Measurements from ENCODE around the gene CD22.
"Not testable (repeated sequence)": the region's sequence is repeated elsewhere in the genome, so short reads cannot be mapped to it uniquely, and the experiment has no call there.

Gene CD22

GRCh38 chr19:35328851-35329285, at the start of gene CD22:
Gene CD22, plus strand, starts transcription at chr19:35329187. Its CDS starts 2,854 bp downstream, at chr19:35332041.
- DNase-seq (ENCODE audit: low read depth in 3 of 3, low spot score in 1 of 3): no peak

DNA sequence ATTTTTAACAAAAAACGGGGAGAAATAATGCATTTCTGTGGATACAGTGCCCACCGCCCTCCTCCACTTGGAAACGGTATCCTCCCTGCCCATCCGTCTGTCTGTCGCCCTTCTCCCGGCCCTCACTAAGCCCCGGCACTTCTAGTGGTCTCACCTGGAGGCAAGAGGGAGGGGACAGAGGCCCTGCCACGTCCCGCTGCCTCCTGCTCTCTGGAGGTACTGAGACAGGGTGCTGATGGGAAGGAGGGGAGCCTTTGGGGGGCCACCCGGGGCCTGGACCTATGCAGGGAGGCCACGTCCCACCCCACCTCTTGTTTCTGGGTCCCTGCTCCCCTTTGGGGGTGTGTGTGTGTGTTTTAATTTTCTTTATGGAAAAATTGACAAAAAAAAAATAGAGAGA, 49.6 kb upstream of the CD22 start:
- DNase-seq (ENCODE audit: low read depth in 3 of 3, low spot score in 1 of 3): no peak

- DNase-seq (ENCODE audit: low read depth in 3 of 3, low spot score in 1 of 3): no peak
Observed at GRCh38 chr19:35279985-35280821, 48.8 kb upstream of the CD22 start.

DNA sequence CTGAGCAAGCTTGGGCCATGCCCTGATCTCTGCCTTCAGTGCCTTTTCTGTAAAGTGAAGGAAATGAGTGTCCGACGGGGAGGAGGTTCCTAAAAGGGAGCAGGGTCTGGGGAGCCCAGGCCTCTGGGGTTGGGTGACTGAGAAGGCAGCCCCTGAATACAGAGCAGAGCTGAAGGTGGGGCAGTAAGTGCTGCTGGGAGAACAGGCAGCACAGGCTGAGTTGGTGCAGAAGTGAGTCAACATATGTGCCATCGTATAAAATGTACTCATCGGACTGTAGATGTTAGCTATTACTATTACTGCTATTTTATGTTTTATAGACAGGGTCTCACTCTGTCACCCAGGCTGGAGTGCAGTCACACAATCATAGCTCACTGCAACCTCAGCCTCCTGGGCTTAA, 47.7 kb upstream of the CD22 start:
- DNase-seq (ENCODE audit: low read depth in 3 of 3, low spot score in 1 of 3): no peak

DNA sequence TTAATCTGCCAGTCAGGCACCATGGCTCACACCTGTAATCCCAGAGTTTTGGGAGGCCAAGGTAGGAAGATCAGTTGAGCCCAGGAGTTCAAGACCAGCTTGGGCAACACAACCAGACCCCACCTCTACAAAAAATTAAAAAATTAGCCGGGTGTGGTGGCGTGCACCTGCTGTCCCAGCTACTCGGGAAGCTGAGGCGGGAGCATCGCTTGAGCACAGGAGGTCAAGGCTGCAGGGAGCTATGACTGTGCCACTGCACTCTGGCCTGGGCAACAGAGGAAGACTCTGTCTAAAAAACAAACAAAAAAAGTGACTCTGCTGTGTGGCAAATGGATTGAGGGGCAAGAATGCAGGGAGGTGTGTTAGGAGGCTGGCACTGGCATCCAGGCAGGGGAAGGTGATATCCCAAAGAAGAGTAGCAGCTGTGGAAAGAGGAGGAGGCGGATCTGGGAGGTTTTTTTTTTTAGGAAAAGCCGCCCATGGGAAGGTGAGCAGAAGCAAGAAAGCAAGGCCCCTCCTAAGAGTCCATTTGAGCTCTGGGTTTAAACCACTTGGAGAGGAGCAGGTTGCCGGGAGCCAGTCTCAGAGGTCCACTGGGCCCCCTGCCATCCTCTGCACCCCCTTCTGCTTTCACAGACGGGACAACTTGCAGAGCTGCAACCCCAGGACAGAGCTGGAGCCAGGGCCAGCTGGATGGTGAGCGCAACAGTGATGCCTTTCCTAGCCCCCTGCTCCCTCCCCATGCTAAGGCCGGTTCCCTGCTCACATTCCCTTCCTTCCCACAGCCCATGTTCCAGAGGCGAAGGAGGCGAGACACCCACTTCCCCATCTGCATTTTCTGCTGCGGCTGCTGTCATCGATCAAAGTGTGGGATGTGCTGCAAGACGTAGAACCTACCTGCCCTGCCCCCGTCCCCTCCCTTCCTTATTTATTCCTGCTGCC, 44.6 kb upstream of the CD22 start:
- DNase-seq (ENCODE audit: low read depth in 3 of 3, low spot score in 1 of 3): no peak

- DNase-seq (ENCODE audit: low read depth in 3 of 3, low spot score in 1 of 3): no peak
Observed at GRCh38 chr19:35285095-35285449, 43.9 kb upstream of the CD22 start.

GRCh38 chr19:35285465-35285864, 43.5 kb upstream of the CD22 start:
- not testable (repeated sequence) for DNase-seq (ENCODE audit: low read depth in 3 of 3, low spot score in 1 of 3)

- not testable (repeated sequence) for DNase-seq (ENCODE audit: low read depth in 3 of 3, low spot score in 1 of 3)
Observed at GRCh38 chr19:35286101-35286500, 42.9 kb upstream of the CD22 start.

GRCh38 chr19:35287713-35288112, 41.3 kb upstream of the CD22 start:
- no peak for DNase-seq (ENCODE audit: low read depth in 3 of 3, low spot score in 1 of 3)

- DNase-seq (ENCODE audit: low read depth in 3 of 3, low spot score in 1 of 3): no peak
Observed at GRCh38 chr19:35288331-35288730, 40.7 kb upstream of the CD22 start.

DNA sequence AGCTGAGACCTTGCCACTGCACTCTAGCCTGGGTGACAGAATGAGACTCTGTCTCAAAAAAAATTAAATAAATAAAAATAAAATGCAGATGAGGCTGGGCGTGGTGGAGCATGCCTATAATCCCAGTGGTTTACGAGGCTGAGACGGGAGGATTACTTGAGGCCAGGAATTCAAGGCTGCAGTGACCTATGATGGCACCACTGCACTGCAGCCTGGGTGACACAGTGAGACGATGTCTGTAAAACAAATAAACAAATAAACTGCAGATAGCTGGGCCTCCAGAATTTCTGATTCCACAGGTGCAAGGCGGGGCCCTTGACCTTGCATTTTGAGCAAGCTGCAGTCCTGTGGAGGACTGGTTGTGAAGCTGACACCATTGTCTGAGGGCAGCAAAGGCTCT, 40.1 kb upstream of the CD22 start:
- no peak for DNase-seq (ENCODE audit: low read depth in 3 of 3, low spot score in 1 of 3)

DNA sequence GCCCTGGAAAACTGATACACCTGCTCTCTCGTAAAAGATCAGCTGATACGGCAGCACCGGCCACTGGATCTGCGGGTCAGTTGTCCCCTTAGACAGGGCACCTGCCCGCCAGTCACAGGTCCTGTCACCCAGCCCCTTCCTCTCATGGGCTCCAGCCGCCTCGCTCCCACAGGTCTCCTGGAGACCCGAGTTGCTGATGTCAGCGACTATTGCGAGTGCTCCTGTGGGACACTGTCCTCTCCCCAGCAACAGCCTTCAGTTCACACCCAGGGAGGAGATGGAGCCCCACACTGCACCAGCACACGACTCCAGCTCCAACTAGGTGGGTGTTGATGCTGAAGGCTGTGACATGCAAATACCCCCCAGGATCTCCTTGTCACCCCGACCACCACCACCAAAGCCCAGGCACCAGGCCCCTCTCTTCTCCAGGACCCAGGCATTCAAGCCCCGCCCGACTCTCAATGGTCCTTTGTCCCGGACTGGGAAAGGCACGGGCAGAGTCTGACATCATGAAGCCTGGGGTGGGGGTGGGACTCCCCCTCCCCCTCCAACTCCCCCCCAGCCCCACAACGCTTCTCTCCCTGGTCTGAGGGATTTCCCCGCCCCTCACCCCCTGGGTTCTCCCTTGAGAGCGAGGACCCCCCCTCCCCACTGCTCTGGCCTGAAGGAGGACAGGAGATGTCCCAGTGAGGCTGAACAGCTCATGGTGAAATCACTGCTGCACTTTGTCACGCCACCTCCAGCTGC, 38.4 kb upstream of the CD22 start:
- DNase-seq (ENCODE audit: low read depth in 3 of 3, low spot score in 1 of 3): no peak

GRCh38 chr19:35291259-35291658, 37.7 kb upstream of the CD22 start:
- no peak for DNase-seq (ENCODE audit: low read depth in 3 of 3, low spot score in 1 of 3)

- no peak for DNase-seq (ENCODE audit: low read depth in 3 of 3, low spot score in 1 of 3)
Observed at GRCh38 chr19:35291916-35292315, 37.1 kb upstream of the CD22 start, which contains the start of gene MAG. Gene MAG, plus strand, starts transcription at chr19:35292161. Its CDS starts 3,248 bp downstream, at chr19:35295409.

DNA sequence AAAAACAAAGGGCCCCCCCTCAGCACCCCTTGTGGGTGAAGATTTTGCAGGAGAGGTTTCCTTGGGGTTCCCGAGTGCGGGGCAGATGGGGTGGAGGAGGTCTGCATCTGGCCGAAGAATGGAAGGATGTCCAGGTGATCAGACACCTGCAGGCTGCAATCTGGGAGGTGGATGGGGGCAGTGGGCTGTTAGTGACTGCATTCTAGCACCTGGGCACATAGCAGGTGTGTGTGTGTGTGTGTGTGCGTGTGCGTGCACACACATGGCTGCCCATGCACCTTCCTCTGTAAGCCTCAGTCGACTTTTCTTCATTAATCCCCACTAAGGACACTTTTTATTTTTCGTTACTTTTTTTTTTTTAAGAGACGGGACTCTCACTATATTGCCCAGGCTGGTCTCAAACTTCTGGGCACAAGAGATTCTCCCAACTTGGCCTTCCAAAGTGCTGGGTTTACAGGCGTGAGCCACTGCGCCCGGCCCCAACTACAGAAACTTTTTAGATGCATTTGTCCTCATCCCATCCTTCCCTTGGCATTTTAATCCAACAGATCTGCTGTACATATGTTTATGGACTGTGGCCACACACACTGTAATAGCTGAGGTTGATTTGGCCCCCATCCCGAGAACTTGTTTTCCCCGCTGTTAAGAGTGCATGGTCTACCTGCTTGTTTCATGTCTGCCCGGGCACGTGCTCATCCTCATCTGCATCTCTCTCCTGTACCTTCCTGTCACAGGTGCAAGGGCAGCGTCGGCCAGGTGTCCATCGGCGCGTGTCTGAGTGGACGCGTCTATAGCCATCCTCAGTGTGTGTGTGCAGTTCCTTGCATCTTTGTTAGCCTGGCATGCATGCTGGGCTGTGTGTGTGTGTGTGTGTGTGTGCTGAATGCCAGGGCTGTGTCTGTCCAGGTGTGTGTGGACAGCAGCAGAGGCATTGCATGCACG, 36.3 kb upstream of the CD22 start:
- DNase-seq (ENCODE audit: low read depth in 3 of 3, low spot score in 1 of 3): no peak

GRCh38 chr19:35293363-35293739, 35.6 kb upstream of the CD22 start:
- no peak for DNase-seq (ENCODE audit: low read depth in 3 of 3, low spot score in 1 of 3)

- no peak for DNase-seq (ENCODE audit: low read depth in 3 of 3, low spot score in 1 of 3)
Observed at GRCh38 chr19:35293808-35294207, 35.2 kb upstream of the CD22 start.

DNA sequence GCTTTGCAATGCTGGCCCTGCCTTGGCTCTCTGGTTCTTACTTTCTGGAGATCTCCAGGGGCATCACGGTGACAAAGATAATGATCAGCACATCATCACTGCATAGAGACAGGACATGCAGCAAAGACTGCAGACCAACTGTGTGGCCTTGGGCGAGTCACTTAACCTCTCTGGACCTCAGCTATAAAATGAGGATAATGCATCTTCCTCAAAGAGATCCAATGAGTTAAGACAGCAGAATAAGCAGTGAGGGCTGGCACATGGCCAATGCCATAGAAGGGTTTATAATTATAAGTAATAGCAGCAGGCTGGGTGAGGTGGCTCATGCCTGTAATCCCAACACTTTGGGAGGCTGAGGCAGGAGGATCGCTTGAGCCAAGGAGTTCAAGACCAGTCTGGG, 34.7 kb upstream of the CD22 start:
- DNase-seq (ENCODE audit: low read depth in 3 of 3, low spot score in 1 of 3): no peak

GRCh38 chr19:35294859-35295791, 33.9 kb upstream of the CD22 start:
- DNase-seq (ENCODE audit: low read depth in 3 of 3, low spot score in 1 of 3): no peak

All from stimulated activated CD4-positive, alpha-beta T cell treated with anti-CD3 and anti-CD28 coated beads, TNF-alpha, amount 100 ng/mL, for 1 hour (primary cell).